Right lobe of liver (tissue), 6 donors: Measurements from ENCODE around the gene CKM. TPM values are rescaled to one million over a fixed set of nuclear protein-coding genes. Genes with fewer than 3 reads are reported as not detected.

ENCODE experiments used
- ATAC-seq, 4 donors: fragments of 200-7000 bp; cut with Tn5 transposase; one replicate each; pipeline ENCODE4 v1.9.1; 2020; ENCODE audit warnings: mild to moderate bottlenecking in 4 of 4, moderate library complexity in 4 of 4
- DNase-seq, 3 donors: peaks; one replicate each; pipeline ENCODE4 v3.0.0-alpha.2; 2020
- H3K27ac ChIP-seq, 3 donors: fragments of 200-600 bp; one replicate each; pipeline ENCODE4 v1.8.0; 2022
- H3K27me3 ChIP-seq, 2 donors: fragments of 200-600 bp; one replicate each; pipeline ENCODE4 v1.8.0; 2022
- H3K36me3 ChIP-seq, 4 donors: fragments of 200-600 bp; sonication (generic) in 1 of 4; one replicate each; pipeline versions ENCODE4 v1.5.1 to v1.8.0; 2017 to 2022; ENCODE audit warnings: control low read depth in 1 of 4
- H3K4me1 ChIP-seq, 4 donors: fragments of 200-600 bp; sonication (generic) in 1 of 4; one replicate each; pipeline versions ENCODE4 v1.5.1 to v1.8.0; 2017 to 2022; ENCODE audit warnings: control low read depth in 1 of 4
- H3K4me3 ChIP-seq, 3 donors: fragments of 200-600 bp; one replicate each; pipeline ENCODE4 v1.8.0; 2022
- H3K9me3 ChIP-seq, 4 donors: fragments of 200-600 bp; sonication (generic) in 1 of 4; one replicate each; pipeline versions ENCODE4 v1.5.1 to v1.8.0; 2017 to 2022; ENCODE audit warnings: control low read depth in 1 of 4
- CTCF ChIP-seq, 4 donors: fragments of 200-600 bp in 3 of 4; fragments of 450-650 bp in 1 of 4; IDR thresholded peaks; one replicate each; pipeline versions ENCODE4 v1.5.1 to v1.8.0; 2016 to 2022; ENCODE audit warnings: antibody characterized with exemption in 4 of 4, mild to moderate bottlenecking in 2 of 4
- POLR2A ChIP-seq: fragments of 450-650 bp; IDR thresholded peaks from one replicate; pipeline ENCODE4 v1.6.1; 2017; ENCODE audit warnings: antibody characterized with exemption, mild to moderate bottlenecking
- WGBS: methylation state at CpG from one replicate; pipeline ENCODE4 v1.1.6; 2018; ENCODE audit warnings: low coverage, low lambda C conversion rate; ENCODE audit not compliant: insufficient coverage; ENCODE audit errors: missing lambda C conversion rate; 5-methylcytosine and 5-hydroxymethylcytosine counted together
- intact Hi-C, 2 donors: fragments of 100-400 bp; cut with DNase I; formaldehyde crosslinking; loops; one replicate each; pipeline versions ENCODE4 v1.11.2 to v1.14.1; 2022
- total RNA-seq, 6 experiments: library from RNA; depleted of rRNA in 2 of 6; stranded (reverse); fragments of >200 nt in 2 of 6; fragmentation: NEBNext Ultra II Directional in 3 of 6; extraction: Animal tissue kit (Norgen Biotek cat#: 25700) in 3 of 6; gene quantifications; one replicate each; pipeline versions ENCODE4 v1.1.0 to v1.2.4, GENCODE V29; 2016 to 2023
- donor health status: DM: no; HTN: yes; CAD: no.
- donor health status: DM: no; HTN: no; CAD: no.
- donor health status: DM: no; HTN: no; CAD: no.
- donor health status: DM: no; HTN: yes; CAD: no.
- donor health status: DM: no; HTN: yes; CAD: no.

CKM gene
- total RNA-seq, 6 experiments from 2014 or later = 0.42 to 25.6 (median 1.1) TPM; not detected in 1

DNA sequence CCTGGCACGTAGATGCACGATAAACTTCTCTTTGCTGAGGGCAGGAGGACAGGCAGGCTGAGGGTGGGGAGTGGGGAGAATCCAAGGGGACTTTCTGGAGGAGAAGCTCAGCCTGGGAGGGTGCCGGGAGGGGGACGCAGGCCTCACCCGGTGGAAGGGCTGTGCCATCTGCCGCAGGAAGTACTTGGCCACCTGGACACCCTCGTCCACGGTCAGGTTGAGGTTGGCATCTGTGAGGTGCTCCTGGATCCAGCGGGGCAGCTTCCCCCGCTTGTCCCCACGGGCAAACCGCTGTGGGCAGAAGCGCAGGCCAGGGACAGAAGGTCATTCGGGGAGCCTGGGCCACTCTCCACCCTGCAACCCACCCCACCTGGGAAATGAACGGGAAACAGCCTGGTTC is 29.4 kb upstream of the CKM start:
- H3K27me3 ChIP-seq = no peaks in the 10 kb centered on the region
- TF ChIP-seq POLR2A (no peak), CTCF (IDR thresholded peaks at IDR 0.05) (no peak)
- intact Hi-C loops = no loop called here
- no peaks in the 10 kb centered on the region for H3K4me1 ChIP-seq
- peaks cover 0 to 6% (median 0%) of the 10 kb centered on the region in 4 donors for H3K36me3 ChIP-seq
- H3K27ac ChIP-seq = no peak overlapping the region
- no peak overlapping the region for H3K4me3 ChIP-seq
- 90% methylated on average over 2 of the region's 15 CpGs for WGBS
- ATAC-seq (no peak), DNase-seq (no peak)
- H3K9me3 ChIP-seq = no peaks in the 10 kb centered on the region

GRCh38 chr19:45351401-45351952 is 28.8 kb upstream of the CKM start:
- TF ChIP-seq CTCF (IDR thresholded peaks at IDR 0.05) (no peak), POLR2A (no peak)
- intact Hi-C loops = no loop called here
- no peak overlapping the region for H3K4me3 ChIP-seq
- WGBS = 78% methylated on average over 6 of the region's 13 CpGs
- DNase-seq = no peak
- H3K27ac ChIP-seq = no peak overlapping the region
- no peak for ATAC-seq
- H3K36me3 ChIP-seq = peaks cover 0 to 6% (median 0%) of the 10 kb centered on the region in 4 donors
- no peaks in the 10 kb centered on the region for H3K9me3 ChIP-seq
- H3K4me1 ChIP-seq = no peaks in the 10 kb centered on the region
- no peaks in the 10 kb centered on the region for H3K27me3 ChIP-seq

GRCh38 chr19:45350477-45351058 is 27.9 kb upstream of the CKM start:
- no peak for DNase-seq
- Histone ChIP-seq H3K27ac (no peak overlapping the region), H3K27me3 (no peaks in the 10 kb centered on the region), H3K4me1 (no peaks in the 10 kb centered on the region), H3K4me3 (no peak overlapping the region), H3K36me3 (peaks cover 0 to 6% (median 0%) of the 10 kb centered on the region in 4 donors), H3K9me3 (no peaks in the 10 kb centered on the region)
- WGBS = 60% methylated on average over 1 of the region's 17 CpGs
- TF ChIP-seq CTCF (IDR thresholded peaks at IDR 0.05) (no peak), POLR2A (no peak)
- intact Hi-C loops = no loop called here
- no peak for ATAC-seq

GRCh38 chr19:45349430-45349941 is 26.8 kb upstream of the CKM start:
- DNase-seq (no peak), ATAC-seq (peak in 1 of 4 donors; percentile 15)
- no peaks in the 10 kb centered on the region for H3K9me3 ChIP-seq
- no peaks in the 10 kb centered on the region for H3K27me3 ChIP-seq
- no peak overlapping the region for H3K27ac ChIP-seq
- H3K4me1 ChIP-seq = no peaks in the 10 kb centered on the region
- peaks cover 0 to 6% (median 0%) of the 10 kb centered on the region in 4 donors for H3K36me3 ChIP-seq
- intact Hi-C loops = loop anchor here in 1 of 2 donors (10.0 kb wide), 1 partner anchor 195 kb away; no protein-coding TSS in a partner anchor
- WGBS = 87% methylated on average over 10 of the region's 17 CpGs
- H3K4me3 ChIP-seq = no peak overlapping the region
- no peak for TF ChIP-seq CTCF (IDR thresholded peaks at IDR 0.05)
- no peak for TF ChIP-seq POLR2A
